ENCODE results near the gene GLI3.

DNA sequence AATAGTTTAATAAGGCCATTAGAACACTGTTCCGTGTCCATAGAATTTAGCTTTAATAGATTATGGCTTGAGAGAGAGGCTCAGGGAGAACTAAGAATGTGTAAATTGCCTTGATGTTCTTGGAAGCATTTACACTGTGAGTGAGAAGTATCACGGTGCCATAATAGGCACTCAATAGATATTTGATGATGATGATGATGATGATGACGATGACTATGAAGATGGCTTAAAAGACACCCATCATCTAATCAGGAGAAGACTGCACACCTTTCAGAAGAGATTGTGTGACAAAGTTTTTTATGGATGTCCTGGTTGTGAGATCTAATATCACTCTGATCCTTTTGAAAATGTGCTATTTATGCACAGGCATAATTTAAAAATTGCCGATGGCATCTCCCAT is 264.2 kb downstream of the GLI3 start:
- TF ChIP-seq, protein P1, sequence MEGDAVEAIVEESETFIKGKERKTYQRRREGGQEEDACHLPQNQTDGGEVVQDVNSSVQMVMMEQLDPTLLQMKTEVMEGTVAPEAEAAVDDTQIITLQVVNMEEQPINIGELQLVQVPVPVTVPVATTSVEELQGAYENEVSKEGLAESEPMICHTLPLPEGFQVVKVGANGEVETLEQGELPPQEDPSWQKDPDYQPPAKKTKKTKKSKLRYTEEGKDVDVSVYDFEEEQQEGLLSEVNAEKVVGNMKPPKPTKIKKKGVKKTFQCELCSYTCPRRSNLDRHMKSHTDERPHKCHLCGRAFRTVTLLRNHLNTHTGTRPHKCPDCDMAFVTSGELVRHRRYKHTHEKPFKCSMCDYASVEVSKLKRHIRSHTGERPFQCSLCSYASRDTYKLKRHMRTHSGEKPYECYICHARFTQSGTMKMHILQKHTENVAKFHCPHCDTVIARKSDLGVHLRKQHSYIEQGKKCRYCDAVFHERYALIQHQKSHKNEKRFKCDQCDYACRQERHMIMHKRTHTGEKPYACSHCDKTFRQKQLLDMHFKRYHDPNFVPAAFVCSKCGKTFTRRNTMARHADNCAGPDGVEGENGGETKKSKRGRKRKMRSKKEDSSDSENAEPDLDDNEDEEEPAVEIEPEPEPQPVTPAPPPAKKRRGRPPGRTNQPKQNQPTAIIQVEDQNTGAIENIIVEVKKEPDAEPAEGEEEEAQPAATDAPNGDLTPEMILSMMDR (IDR thresholded peaks at IDR 0.05), result no peak
- TF ChIP-seq POLR2A (IDR thresholded peaks at IDR 0.05), result no peak

Data from adrenal gland (tissue), 5 donors.